Right atrium auricular region (tissue), 2 donors: ENCODE results near the gene FOXP1. TPM values are rescaled to one million over a fixed set of nuclear protein-coding genes. Genes with fewer than 3 reads are reported as not detected.
A peak's percentile ranks its signal among the peaks of the same experiment; 100 is the strongest.

Experiments
- DNase-seq: peaks from one replicate; pipeline ENCODE4 v3.0.0-alpha.2; 2019; ENCODE audit warnings: low spot score
- H3K27ac ChIP-seq, 2 donors: fragments of 200-600 bp; sonication (generic); 1 replicate in 1 of 2; 2 replicates in 1 of 2; pipeline ENCODE4 v1.5.1; 2016 to 2019
- H3K27me3 ChIP-seq, 2 donors: fragments of 200-600 bp; sonication (generic); one replicate each; pipeline versions ENCODE4 v1.5.1 to v1.6.0; 2017 to 2019
- H3K36me3 ChIP-seq: fragments of 200-600 bp; sonication (generic); one replicate; pipeline ENCODE4 v1.5.1; 2016
- H3K4me1 ChIP-seq, 2 donors: fragments of 200-600 bp; sonication (generic); one replicate each; pipeline versions ENCODE4 v1.5.1 to v1.6.0; 2017 to 2019
- H3K4me3 ChIP-seq, 2 donors: fragments of 200-600 bp; sonication (generic); 1 replicate in 1 of 2; 2 replicates in 1 of 2; pipeline ENCODE4 v1.5.1; 2017 to 2019; ENCODE audit warnings: mild to moderate bottlenecking in 1 of 2, moderate library complexity in 1 of 2
- H3K9me3 ChIP-seq, 2 donors: fragments of 200-600 bp; sonication (generic); one replicate each; pipeline ENCODE4 v1.5.1; 2019
- CTCF ChIP-seq, 2 donors: fragments of 200-600 bp; sonication (generic); IDR thresholded peaks; one replicate each; pipeline ENCODE4 v1.5.1; 2019; ENCODE audit warnings: antibody characterized with exemption in 2 of 2
- total RNA-seq, 2 donors: library from RNA; depleted of rRNA; stranded (reverse); fragments of >200 nt; gene quantifications; one replicate each; pipeline ENCODE4 v1.1.0, GENCODE V29; 2016

Gene FOXP1
- total RNA-seq, 2 donors from 2014 or later = 39.2 to 59.0 TPM

DNA sequence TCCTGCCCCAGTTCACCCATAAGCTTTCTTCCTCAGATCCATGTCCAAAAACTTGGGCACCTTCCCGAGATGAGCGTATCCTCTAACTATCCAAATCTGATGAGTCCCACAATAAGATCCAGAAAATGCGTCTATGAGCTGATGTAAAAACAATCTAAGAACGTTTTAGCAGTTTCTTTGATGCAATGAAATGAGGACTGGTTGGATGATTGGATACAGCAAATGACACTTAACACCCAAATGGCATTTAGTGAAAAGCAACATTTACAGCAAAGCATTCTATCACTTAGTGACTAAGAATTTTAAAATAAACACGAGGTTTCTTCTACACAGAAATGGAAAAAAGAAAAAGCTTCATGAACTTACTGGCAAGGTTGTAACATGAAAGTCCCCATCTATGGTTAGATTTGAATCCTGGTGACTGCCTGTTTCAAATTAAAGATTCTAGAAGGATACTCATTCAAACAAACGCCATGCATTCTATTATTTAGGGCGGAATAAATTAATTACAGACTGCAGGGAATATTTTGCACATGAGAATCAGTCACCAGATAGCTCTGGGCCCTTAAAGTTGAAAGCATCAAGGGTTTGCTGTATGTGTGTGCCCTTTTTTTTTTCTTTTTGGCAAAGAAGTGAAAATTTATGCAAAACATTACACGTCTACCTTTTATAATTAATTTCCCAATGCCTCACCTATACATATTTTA, 598.6 kb downstream of the FOXP1 start:
- Histone ChIP-seq H3K27ac (peak overlapping the region in 1 of 2 donors; percentile 74), H3K9me3 (no peaks in the 10 kb centered on the region), H3K27me3 (no peaks in the 10 kb centered on the region), H3K36me3 (peaks cover 37% of the 10 kb centered on the region), H3K4me3 (no peak overlapping the region), H3K4me1 (peaks cover 0 to 62% of the 10 kb centered on the region in 2 donors)
- DNase-seq = no peak
- TF ChIP-seq CTCF (IDR thresholded peaks at IDR 0.05) = no peak

- H3K4me3 ChIP-seq = no peak overlapping the region
- peaks cover 40% of the 10 kb centered on the region for H3K36me3 ChIP-seq
- TF ChIP-seq CTCF (IDR thresholded peaks at IDR 0.05) = no peak
- peaks cover 0 to 58% of the 10 kb centered on the region in 2 donors for H3K4me1 ChIP-seq
- no peaks in the 10 kb centered on the region for H3K27me3 ChIP-seq
- H3K27ac ChIP-seq = peak overlapping the region; percentile 74 to 76
- peak; percentile 67 for DNase-seq
- H3K9me3 ChIP-seq = no peaks in the 10 kb centered on the region
Measured at GRCh38 chr3:70982700-70983140, 600.8 kb downstream of the FOXP1 start.

DNA sequence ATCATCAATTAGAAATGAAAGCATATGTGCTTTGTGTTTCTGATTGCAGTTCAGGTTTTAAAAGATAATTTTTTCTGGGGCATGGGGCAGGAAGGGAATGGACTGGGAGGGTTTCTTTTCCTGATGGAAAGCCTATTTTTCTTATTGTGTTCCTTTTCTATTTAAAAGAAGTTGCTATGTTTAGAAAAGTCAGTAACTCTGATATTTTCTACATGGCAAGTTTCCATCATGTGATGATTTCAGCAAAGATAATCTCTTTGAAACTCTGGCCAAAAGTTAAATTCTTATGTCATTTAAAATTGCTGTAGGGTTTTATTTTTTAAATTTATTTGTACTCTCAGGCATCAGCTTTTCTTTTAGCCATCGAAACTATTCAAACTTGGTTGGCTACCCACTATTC, 601.2 kb downstream of the FOXP1 start:
- Histone ChIP-seq H3K27ac (peak overlapping the region; percentile 74 to 76), H3K9me3 (no peaks in the 10 kb centered on the region), H3K4me1 (peaks cover 0 to 58% of the 10 kb centered on the region in 2 donors), H3K36me3 (peaks cover 40% of the 10 kb centered on the region), H3K4me3 (no peak overlapping the region), H3K27me3 (no peaks in the 10 kb centered on the region)
- no peak for TF ChIP-seq CTCF (IDR thresholded peaks at IDR 0.05)
- no peak for DNase-seq

GRCh38 chr3:70981231-70981880, 602.2 kb downstream of the FOXP1 start:
- peak overlapping the region; percentile 74 to 76 for H3K27ac ChIP-seq
- no peak for DNase-seq
- no peak for TF ChIP-seq CTCF (IDR thresholded peaks at IDR 0.05)
- H3K27me3 ChIP-seq = no peaks in the 10 kb centered on the region
- H3K4me1 ChIP-seq = peaks cover 0 to 51% of the 10 kb centered on the region in 2 donors
- peaks cover 40% of the 10 kb centered on the region for H3K36me3 ChIP-seq
- no peak overlapping the region for H3K4me3 ChIP-seq
- H3K9me3 ChIP-seq = no peaks in the 10 kb centered on the region

DNA sequence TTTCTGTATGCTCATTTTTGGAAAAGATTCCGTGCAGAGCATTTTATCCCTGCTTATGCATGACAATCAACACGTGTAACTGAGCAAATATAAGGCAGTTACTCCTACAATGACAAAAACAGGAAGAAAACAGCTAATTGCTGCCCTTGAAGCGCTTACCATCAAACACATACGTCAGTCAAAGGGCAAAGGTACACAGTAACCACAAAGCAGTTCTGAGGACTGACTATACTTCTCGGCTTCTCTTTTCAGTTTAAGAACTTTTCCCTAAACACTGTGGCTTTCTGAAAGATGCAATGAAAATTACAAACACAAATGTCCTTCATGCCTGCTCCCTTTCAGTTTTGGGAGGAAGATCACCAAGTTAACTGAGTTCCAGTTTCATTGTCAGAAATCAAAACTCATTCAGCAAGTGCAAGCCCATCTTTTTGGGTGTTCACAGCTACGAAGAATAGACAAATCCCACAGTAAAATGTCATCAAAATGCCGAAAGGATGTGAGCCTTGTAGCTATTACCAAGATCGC, 602.8 kb downstream of the FOXP1 start:
- peaks cover 0 to 46% of the 10 kb centered on the region in 2 donors for H3K4me1 ChIP-seq
- no peak overlapping the region for H3K4me3 ChIP-seq
- peak overlapping the region in 1 of 2 donors; percentile 74 for H3K27ac ChIP-seq
- no peaks in the 10 kb centered on the region for H3K9me3 ChIP-seq
- DNase-seq = no peak
- peaks cover 40% of the 10 kb centered on the region for H3K36me3 ChIP-seq
- no peak for TF ChIP-seq CTCF (IDR thresholded peaks at IDR 0.05)
- no peaks in the 10 kb centered on the region for H3K27me3 ChIP-seq
